ENCODE results near the gene SHH.

Gene SHH

GRCh38 chr7:155763122-155763521 lies 49.1 kb downstream of the SHH start:
- WGBS (ENCODE audit: extremely low coverage, insufficient coverage, low lambda C conversion rate), result no CpG with 5 or more reads among the region's 10 CpGs
- no peaks in the 10 kb centered on the region for H3K36me3 ChIP-seq (ENCODE audit: control insufficient read depth, insufficient read depth, low read length)
- peaks cover 17% of the 10 kb centered on the region for H3K79me2 ChIP-seq (ENCODE audit: control insufficient read depth, insufficient read depth, low read length)

GRCh38 chr7:155762655-155763054 lies 49.6 kb downstream of the SHH start:
- Histone ChIP-seq H3K36me3 (ENCODE audit: control insufficient read depth, insufficient read depth, low read length) (no peaks in the 10 kb centered on the region), H3K27ac (ENCODE audit: low read depth, low read length) (no peak overlapping the region)
- WGBS (ENCODE audit: extremely low coverage, insufficient coverage, low lambda C conversion rate), result no CpG with 5 or more reads among the region's 10 CpGs

More at GRCh38 chr7:155763122-155763521, 49.1 kb downstream of the SHH start:
- H3K27me3 ChIP-seq (ENCODE audit: insufficient read depth, low read length, poor library complexity), result no peaks in the 10 kb centered on the region
- no peak overlapping the region for H3K23ac ChIP-seq (ENCODE audit: low read length)
- no peak overlapping the region for H3K9ac ChIP-seq (ENCODE audit: low read length)
- H4K5ac ChIP-seq (ENCODE audit: low read length), result no peak overlapping the region
- H3K27ac ChIP-seq (ENCODE audit: low read depth, low read length), result no peak overlapping the region
- no peak overlapping the region for H3K4me2 ChIP-seq (ENCODE audit: low read length)
- H2AK5ac ChIP-seq (ENCODE audit: low read length), result no peak overlapping the region
- no peak overlapping the region for H3K18ac ChIP-seq (ENCODE audit: low read length)
- no peak overlapping the region for H2BK120ac ChIP-seq (ENCODE audit: low read depth, low read length)
- H3K4me3 ChIP-seq (ENCODE audit: low read length), result no peak overlapping the region
- no peak overlapping the region for H3K56ac ChIP-seq (ENCODE audit: low read length)
- DNase-seq, result no peak
- peaks cover 2% of the 10 kb centered on the region for H3K4me1 ChIP-seq (ENCODE audit: control insufficient read depth, low read depth, low read length)
- no peak overlapping the region for H2BK15ac ChIP-seq (replicated peaks; ENCODE audit: low read depth)
- H2BK5ac ChIP-seq (ENCODE audit: low read length), result no peak overlapping the region
- H3K4ac ChIP-seq (ENCODE audit: low read depth, low read length), result no peak overlapping the region
- H4K8ac ChIP-seq (ENCODE audit: low read depth, low read length), result no peak overlapping the region
- H3K79me1 ChIP-seq (ENCODE audit: low read length), result peaks cover 26% of the 10 kb centered on the region

GRCh38 chr7:155762036-155762435 lies 50.2 kb downstream of the SHH start:
- no peak overlapping the region for H2BK5ac ChIP-seq (ENCODE audit: low read length)
- H3K4me3 ChIP-seq (ENCODE audit: low read length), result no peak overlapping the region
- no peak overlapping the region for H3K23ac ChIP-seq (ENCODE audit: low read length)
- H4K8ac ChIP-seq (ENCODE audit: low read depth, low read length), result no peak overlapping the region
- H4K5ac ChIP-seq (ENCODE audit: low read length), result no peak overlapping the region
- H3K18ac ChIP-seq (ENCODE audit: low read length), result no peak overlapping the region
- H3K36me3 ChIP-seq (ENCODE audit: control insufficient read depth, insufficient read depth, low read length), result no peaks in the 10 kb centered on the region
- H3K79me1 ChIP-seq (ENCODE audit: low read length), result peaks cover 28% of the 10 kb centered on the region
- WGBS (ENCODE audit: extremely low coverage, insufficient coverage, low lambda C conversion rate), result no CpG with 5 or more reads among the region's 4 CpGs
- H3K9ac ChIP-seq (ENCODE audit: low read length), result no peak overlapping the region
- peaks cover 17% of the 10 kb centered on the region for H3K79me2 ChIP-seq (ENCODE audit: control insufficient read depth, insufficient read depth, low read length)
- H3K27me3 ChIP-seq (ENCODE audit: insufficient read depth, low read length, poor library complexity), result no peaks in the 10 kb centered on the region
- no peak overlapping the region for H3K4me2 ChIP-seq (ENCODE audit: low read length)
- DNase-seq, result no peak
- H3K4me1 ChIP-seq (ENCODE audit: control insufficient read depth, low read depth, low read length), result peaks cover 2% of the 10 kb centered on the region
- H2BK15ac ChIP-seq (replicated peaks; ENCODE audit: low read depth), result no peak overlapping the region
- H2AK5ac ChIP-seq (ENCODE audit: low read length), result no peak overlapping the region
- H3K4ac ChIP-seq (ENCODE audit: low read depth, low read length), result no peak overlapping the region
- H3K56ac ChIP-seq (ENCODE audit: low read length), result no peak overlapping the region
- H3K27ac ChIP-seq (ENCODE audit: low read depth, low read length), result no peak overlapping the region
- H2BK120ac ChIP-seq (ENCODE audit: low read depth, low read length), result no peak overlapping the region

More at GRCh38 chr7:155762655-155763054, 49.6 kb downstream of the SHH start:
- peaks cover 17% of the 10 kb centered on the region for H3K79me2 ChIP-seq (ENCODE audit: control insufficient read depth, insufficient read depth, low read length)
- DNase-seq, result no peak
- no peak overlapping the region for H4K5ac ChIP-seq (ENCODE audit: low read length)
- no peak overlapping the region for H3K9ac ChIP-seq (ENCODE audit: low read length)
- no peak overlapping the region for H3K4ac ChIP-seq (ENCODE audit: low read depth, low read length)
- H3K4me1 ChIP-seq (ENCODE audit: control insufficient read depth, low read depth, low read length), result peaks cover 2% of the 10 kb centered on the region
- H2BK120ac ChIP-seq (ENCODE audit: low read depth, low read length), result no peak overlapping the region
- no peak overlapping the region for H2BK5ac ChIP-seq (ENCODE audit: low read length)
- H3K18ac ChIP-seq (ENCODE audit: low read length), result no peak overlapping the region
- no peaks in the 10 kb centered on the region for H3K27me3 ChIP-seq (ENCODE audit: insufficient read depth, low read length, poor library complexity)
- no peak overlapping the region for H3K4me2 ChIP-seq (ENCODE audit: low read length)
- no peak overlapping the region for H3K23ac ChIP-seq (ENCODE audit: low read length)
- no peak overlapping the region for H2BK15ac ChIP-seq (replicated peaks; ENCODE audit: low read depth)
- H4K8ac ChIP-seq (ENCODE audit: low read depth, low read length), result no peak overlapping the region
- H3K4me3 ChIP-seq (ENCODE audit: low read length), result no peak overlapping the region
- peaks cover 28% of the 10 kb centered on the region for H3K79me1 ChIP-seq (ENCODE audit: low read length)
- H3K56ac ChIP-seq (ENCODE audit: low read length), result no peak overlapping the region
- no peak overlapping the region for H2AK5ac ChIP-seq (ENCODE audit: low read length)

GRCh38 chr7:155761162-155761561 lies 51.1 kb downstream of the SHH start:
- Histone ChIP-seq H3K23ac (ENCODE audit: low read length) (no peak overlapping the region), H2BK120ac (ENCODE audit: low read depth, low read length) (no peak overlapping the region), H3K4ac (ENCODE audit: low read depth, low read length) (no peak overlapping the region), H3K36me3 (ENCODE audit: control insufficient read depth, insufficient read depth, low read length) (no peaks in the 10 kb centered on the region), H3K4me3 (ENCODE audit: low read length) (no peak overlapping the region), H3K9ac (ENCODE audit: low read length) (no peak overlapping the region), H2AK5ac (ENCODE audit: low read length) (no peak overlapping the region), H4K8ac (ENCODE audit: low read depth, low read length) (no peak overlapping the region), H3K4me2 (ENCODE audit: low read length) (no peak overlapping the region), H3K18ac (ENCODE audit: low read length) (no peak overlapping the region), H3K79me2 (ENCODE audit: control insufficient read depth, insufficient read depth, low read length) (peaks cover 17% of the 10 kb centered on the region), H3K56ac (ENCODE audit: low read length) (no peak overlapping the region), H3K79me1 (ENCODE audit: low read length) (peaks cover 28% of the 10 kb centered on the region), H3K27me3 (ENCODE audit: insufficient read depth, low read length, poor library complexity) (no peaks in the 10 kb centered on the region), H3K4me1 (ENCODE audit: control insufficient read depth, low read depth, low read length) (peaks cover 2% of the 10 kb centered on the region), H3K27ac (ENCODE audit: low read depth, low read length) (no peak overlapping the region), H4K5ac (ENCODE audit: low read length) (no peak overlapping the region), H2BK5ac (ENCODE audit: low read length) (no peak overlapping the region), H2BK15ac (replicated peaks; ENCODE audit: low read depth) (no peak overlapping the region)
- no CpG with 5 or more reads among the region's 5 CpGs for WGBS (ENCODE audit: extremely low coverage, insufficient coverage, low lambda C conversion rate)
- DNase-seq, result no peak

GRCh38 chr7:155759740-155760430 lies 52.4 kb downstream of the SHH start:
- no peak overlapping the region for H4K8ac ChIP-seq (ENCODE audit: low read depth, low read length)
- WGBS (ENCODE audit: extremely low coverage, insufficient coverage, low lambda C conversion rate), result no CpG with 5 or more reads among the region's 9 CpGs
- H3K18ac ChIP-seq (ENCODE audit: low read length), result no peak overlapping the region
- no peaks in the 10 kb centered on the region for H3K27me3 ChIP-seq (ENCODE audit: insufficient read depth, low read length, poor library complexity)
- H3K36me3 ChIP-seq (ENCODE audit: control insufficient read depth, insufficient read depth, low read length), result no peaks in the 10 kb centered on the region
- no peak overlapping the region for H3K23ac ChIP-seq (ENCODE audit: low read length)
- H3K56ac ChIP-seq (ENCODE audit: low read length), result no peak overlapping the region
- H3K27ac ChIP-seq (ENCODE audit: low read depth, low read length), result no peak overlapping the region
- no peak overlapping the region for H2AK5ac ChIP-seq (ENCODE audit: low read length)
- no peak overlapping the region for H2BK120ac ChIP-seq (ENCODE audit: low read depth, low read length)
- H3K79me1 ChIP-seq (ENCODE audit: low read length), result peaks cover 26% of the 10 kb centered on the region
- H3K79me2 ChIP-seq (ENCODE audit: control insufficient read depth, insufficient read depth, low read length), result peaks cover 17% of the 10 kb centered on the region
- H3K4ac ChIP-seq (ENCODE audit: low read depth, low read length), result no peak overlapping the region
- no peak overlapping the region for H3K9ac ChIP-seq (ENCODE audit: low read length)
- DNase-seq, result no peak
- H4K5ac ChIP-seq (ENCODE audit: low read length), result no peak overlapping the region
- H3K4me3 ChIP-seq (ENCODE audit: low read length), result no peak overlapping the region
- no peak overlapping the region for H2BK15ac ChIP-seq (replicated peaks; ENCODE audit: low read depth)
- peaks cover 2% of the 10 kb centered on the region for H3K4me1 ChIP-seq (ENCODE audit: control insufficient read depth, low read depth, low read length)
- H2BK5ac ChIP-seq (ENCODE audit: low read length), result no peak overlapping the region
- H3K4me2 ChIP-seq (ENCODE audit: low read length), result no peak overlapping the region

- DNase-seq, result peak; percentile 56
- H3K4me1 ChIP-seq (ENCODE audit: control insufficient read depth, low read depth, low read length), result peaks cover 11% of the 10 kb centered on the region
- WGBS (ENCODE audit: extremely low coverage, insufficient coverage, low lambda C conversion rate), result no CpG with 5 or more reads among the region's 10 CpGs
These were observed 53.9 kb downstream of the SHH start for GRCh38 chr7:155758348-155758747.

More at GRCh38 chr7:155758348-155758747, 53.9 kb downstream of the SHH start:
- no peaks in the 10 kb centered on the region for H3K36me3 ChIP-seq (ENCODE audit: control insufficient read depth, insufficient read depth, low read length)
- H3K4me2 ChIP-seq (ENCODE audit: low read length), result no peak overlapping the region
- H3K4me3 ChIP-seq (ENCODE audit: low read length), result no peak overlapping the region
- H2AK5ac ChIP-seq (ENCODE audit: low read length), result no peak overlapping the region
- no peak overlapping the region for H3K56ac ChIP-seq (ENCODE audit: low read length)
- no peak overlapping the region for H4K5ac ChIP-seq (ENCODE audit: low read length)
- no peak overlapping the region for H3K18ac ChIP-seq (ENCODE audit: low read length)
- no peak overlapping the region for H2BK15ac ChIP-seq (replicated peaks; ENCODE audit: low read depth)
- no peak overlapping the region for H4K8ac ChIP-seq (ENCODE audit: low read depth, low read length)
- peaks cover 34% of the 10 kb centered on the region for H3K79me1 ChIP-seq (ENCODE audit: low read length)
- H2BK120ac ChIP-seq (ENCODE audit: low read depth, low read length), result no peak overlapping the region
- H3K27me3 ChIP-seq (ENCODE audit: insufficient read depth, low read length, poor library complexity), result no peaks in the 10 kb centered on the region
- H3K27ac ChIP-seq (ENCODE audit: low read depth, low read length), result no peak overlapping the region
- H3K79me2 ChIP-seq (ENCODE audit: control insufficient read depth, insufficient read depth, low read length), result peaks cover 27% of the 10 kb centered on the region
- H2BK5ac ChIP-seq (ENCODE audit: low read length), result no peak overlapping the region
- no peak overlapping the region for H3K4ac ChIP-seq (ENCODE audit: low read depth, low read length)
- no peak overlapping the region for H3K23ac ChIP-seq (ENCODE audit: low read length)
- H3K9ac ChIP-seq (ENCODE audit: low read length), result no peak overlapping the region

Measured in mesendoderm (in vitro differentiated cells).